HG03097 (cell line): ENCODE measurements around the gene HAP1.
"Not testable (repeated sequence)": the region's sequence is repeated elsewhere in the genome, so short reads cannot be mapped to it uniquely, and the experiment has no call there.

Experiments used
- ATAC-seq: cut with Tn5 transposase; IDR thresholded peaks from one replicate; pipeline ENCODE4 v1.9.1; 2021; ENCODE audit not compliant: unreplicated experiment, low FRiP score

The HAP1 gene

DNA sequence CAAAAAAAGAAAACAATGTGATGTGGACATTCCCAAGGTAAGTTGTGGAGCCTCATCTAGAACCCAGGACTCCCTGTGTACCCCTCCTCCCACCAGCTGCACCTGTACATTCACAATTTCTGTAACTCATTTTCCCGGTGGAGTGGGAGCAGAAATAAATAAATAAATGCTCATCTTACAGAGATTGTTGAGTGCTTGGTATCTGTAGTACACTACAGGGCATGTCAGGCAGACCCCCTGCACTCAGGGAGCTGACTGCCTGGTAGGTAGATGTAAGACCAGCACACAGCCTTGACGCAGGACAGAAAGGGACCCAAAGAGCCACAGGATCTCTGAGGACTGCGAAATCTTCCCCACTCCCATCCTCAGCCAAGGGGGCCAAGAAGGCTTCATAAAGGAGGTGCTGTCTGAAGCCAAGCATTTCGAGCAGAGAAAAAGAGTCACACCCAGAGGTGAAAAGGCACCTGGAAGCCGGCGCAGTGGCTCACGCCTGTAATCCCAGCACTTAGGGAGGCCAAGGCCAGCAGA is 39.2 kb downstream of the HAP1 start:
- no peak for ATAC-seq

- ATAC-seq: no peak
Measured at GRCh38 chr17:41692722-41693521, 41.5 kb downstream of the HAP1 start.

DNA sequence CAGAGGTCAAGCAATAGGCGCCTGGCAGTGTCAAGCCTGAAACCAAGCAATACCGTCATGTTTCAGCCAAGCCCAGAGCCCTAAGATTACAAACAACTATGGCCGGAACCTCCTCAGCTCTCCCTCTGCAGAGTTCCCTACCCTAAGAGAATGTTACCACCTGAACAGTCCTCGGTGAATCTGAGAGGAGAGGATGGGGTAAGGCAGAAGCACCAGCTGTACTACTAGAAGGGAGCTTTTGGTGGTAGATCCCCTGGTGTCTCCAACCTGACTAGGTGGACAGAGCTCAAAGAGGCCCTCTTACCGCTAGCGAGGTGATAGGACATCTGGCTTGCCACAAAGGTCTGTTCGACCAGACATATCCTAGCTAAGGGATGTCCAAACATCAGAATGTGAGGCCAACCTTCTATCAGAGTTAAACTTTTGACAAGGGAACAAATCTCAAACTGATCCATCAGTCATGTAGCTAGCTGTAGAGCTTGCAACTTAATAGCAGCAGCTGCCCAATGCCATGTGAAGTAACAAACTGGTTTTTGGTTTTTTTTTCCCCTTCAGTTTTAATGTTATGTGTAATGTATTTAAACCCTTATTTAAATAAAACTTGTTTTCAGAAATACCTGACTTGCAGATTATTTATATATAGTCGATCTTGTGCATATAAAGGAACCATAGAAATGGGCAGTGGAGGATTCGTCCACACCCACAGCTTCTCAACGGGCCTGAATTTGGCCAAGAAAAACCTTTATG is 43.2 kb downstream of the HAP1 start:
- no peak for ATAC-seq

- ATAC-seq: no peak
Measured at GRCh38 chr17:41690497-41690896, 43.9 kb downstream of the HAP1 start.

DNA sequence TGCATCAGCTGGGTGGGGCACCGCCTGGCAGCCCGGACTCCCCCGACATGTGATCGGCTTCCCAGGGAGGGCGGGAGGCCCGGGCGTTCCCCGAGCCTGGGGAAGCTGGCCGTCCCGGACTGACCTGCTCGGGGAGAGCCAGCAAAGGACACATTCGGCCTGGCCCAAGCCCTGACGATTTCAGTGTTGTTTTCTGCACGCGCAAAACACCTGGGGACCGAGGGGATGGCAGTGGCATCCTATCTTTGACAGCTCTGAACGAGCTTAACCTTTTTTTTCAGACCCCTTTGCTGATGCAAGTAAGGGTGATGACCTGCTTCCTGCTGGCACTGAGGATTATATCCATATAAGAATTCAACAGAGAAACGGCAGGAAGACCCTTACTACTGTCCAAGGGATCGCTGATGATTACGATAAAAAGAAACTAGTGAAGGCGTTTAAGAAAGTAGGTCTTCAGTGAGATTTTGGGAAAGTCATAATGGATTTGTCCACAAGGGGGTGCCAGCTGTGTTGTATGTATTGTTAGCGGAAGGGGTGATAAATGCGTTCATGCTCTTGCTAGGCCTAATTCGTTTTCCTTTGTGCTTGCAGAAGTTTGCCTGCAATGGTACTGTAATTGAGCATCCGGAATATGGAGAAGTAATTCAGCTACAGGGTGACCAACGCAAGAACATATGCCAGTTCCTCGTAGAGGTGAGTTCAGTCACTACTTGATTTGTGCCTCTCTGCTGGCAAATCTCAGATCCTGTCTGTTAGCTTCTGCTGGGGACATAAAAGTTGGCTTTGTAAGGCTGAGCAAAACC is 44.7 kb downstream of the HAP1 start:
- ATAC-seq: no peak

GRCh38 chr17:41688641-41689496 is 45.6 kb downstream of the HAP1 start, which contains the start of gene EIF1:
TSS of gene EIF1 (plus strand) at chr17:41688885. CDS start at chr17:41689039, 154 bp downstream.
- peak; percentile 79 for ATAC-seq

DNA sequence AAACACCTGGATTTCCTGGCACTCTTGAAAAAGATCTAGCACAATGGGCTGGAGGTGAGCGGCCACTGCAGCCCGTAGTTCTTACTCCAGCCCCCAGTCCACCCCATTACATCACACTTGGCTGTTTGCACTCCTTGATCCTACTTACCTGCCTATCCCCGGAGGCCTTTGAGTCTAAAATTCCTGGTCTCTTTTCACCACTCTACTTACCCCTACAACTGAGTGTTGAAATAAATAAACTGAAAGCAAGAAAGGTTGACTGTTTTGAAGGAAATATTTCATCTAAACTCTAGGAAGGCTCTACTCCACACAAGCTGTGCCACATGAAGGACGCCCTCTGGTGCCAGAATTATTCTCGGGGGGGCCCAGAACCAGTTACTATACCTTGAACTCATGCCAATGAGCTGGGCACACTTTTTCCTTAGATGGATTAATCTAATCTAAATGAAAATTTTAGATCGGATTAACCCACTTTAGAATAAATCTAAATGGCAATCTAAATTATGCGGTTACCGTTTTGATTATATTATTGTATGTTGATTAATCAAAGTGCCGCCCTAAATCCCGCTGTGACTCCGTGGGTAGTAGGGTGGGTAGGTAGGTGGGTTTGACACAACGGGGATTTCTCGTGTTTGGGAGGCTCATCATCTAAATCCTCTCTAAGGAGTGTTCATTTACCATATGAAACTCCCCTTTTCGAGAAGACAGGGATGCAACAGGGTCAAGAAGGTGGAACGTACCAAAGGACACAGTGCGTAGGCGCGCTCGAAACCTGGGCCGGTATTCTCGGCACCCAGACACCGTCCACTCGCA is 46.4 kb downstream of the HAP1 start:
- no peak for ATAC-seq

- ATAC-seq: no peak
Measured at GRCh38 chr17:41686281-41686680, 48.2 kb downstream of the HAP1 start.

GRCh38 chr17:41685753-41686152 is 48.7 kb downstream of the HAP1 start:
- not testable (repeated sequence) for ATAC-seq

DNA sequence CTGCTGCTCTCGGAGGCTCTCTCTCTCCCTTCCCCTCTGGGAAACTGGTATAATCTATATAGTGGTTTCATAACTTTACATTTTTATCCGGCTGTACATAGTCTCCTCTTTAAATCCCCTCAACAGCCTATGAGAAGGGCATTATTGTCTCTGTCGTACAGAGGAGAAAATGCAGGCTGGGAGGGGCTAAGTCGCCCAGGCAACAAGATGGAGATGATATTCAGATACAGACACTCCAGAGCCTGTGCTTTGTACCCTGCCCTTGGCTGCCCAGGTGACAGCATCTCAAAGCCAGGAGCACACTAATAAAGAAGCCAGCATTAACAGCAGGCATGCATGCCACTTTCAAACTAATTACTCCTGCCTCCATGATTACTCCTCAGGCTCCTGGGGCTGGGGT is 50.4 kb downstream of the HAP1 start:
- no peak for ATAC-seq

DNA sequence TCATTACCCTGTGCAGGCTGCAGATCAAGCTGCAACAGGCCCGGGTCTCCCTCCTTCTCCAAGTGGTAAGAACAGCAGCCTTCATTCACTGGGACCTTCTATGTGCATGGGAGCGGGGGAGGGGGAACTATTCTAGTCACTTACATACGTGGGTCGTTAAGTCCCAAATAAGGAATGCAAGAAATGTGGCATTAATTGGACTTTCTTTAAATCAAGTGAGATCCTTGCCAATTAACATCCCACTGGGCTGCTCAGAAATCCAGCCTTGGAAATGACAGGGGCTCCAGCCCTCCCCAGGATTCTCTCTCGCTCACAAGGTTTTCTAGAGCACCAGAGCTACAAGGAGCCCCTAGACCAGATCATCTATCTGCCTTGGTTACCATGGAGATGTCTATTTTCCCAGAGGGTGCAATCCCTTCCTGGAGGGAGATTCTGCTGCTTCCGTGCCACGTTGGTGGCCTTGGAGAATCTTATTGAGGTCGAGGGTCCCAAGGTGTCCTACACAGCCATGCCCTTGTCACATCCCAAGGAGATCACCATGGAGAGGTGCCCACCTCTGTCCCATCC is 50.9 kb downstream of the HAP1 start:
- ATAC-seq: no peak

GRCh38 chr17:41682631-41683030 is 51.8 kb downstream of the HAP1 start:
- no peak for ATAC-seq

DNA sequence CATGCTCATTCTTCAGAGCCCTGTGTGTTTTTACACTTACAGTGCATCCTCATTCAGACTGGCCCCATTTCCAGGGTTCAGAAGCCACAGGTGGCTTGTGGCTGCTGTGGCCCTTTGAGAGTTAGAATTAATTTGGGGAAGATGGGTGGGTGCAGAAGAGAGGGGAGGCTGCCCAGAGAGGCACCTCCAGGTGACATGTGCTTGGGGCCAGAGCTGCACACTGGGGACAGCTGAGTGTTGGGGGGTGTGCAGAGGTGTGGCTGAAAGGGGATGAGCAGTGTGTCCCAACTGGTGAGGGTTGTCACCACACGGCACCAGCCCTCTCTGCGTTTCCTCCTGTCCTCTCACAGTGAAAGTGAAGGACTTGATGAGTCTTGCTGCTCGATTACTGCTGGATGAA is 52.7 kb downstream of the HAP1 start:
- no peak for ATAC-seq

DNA sequence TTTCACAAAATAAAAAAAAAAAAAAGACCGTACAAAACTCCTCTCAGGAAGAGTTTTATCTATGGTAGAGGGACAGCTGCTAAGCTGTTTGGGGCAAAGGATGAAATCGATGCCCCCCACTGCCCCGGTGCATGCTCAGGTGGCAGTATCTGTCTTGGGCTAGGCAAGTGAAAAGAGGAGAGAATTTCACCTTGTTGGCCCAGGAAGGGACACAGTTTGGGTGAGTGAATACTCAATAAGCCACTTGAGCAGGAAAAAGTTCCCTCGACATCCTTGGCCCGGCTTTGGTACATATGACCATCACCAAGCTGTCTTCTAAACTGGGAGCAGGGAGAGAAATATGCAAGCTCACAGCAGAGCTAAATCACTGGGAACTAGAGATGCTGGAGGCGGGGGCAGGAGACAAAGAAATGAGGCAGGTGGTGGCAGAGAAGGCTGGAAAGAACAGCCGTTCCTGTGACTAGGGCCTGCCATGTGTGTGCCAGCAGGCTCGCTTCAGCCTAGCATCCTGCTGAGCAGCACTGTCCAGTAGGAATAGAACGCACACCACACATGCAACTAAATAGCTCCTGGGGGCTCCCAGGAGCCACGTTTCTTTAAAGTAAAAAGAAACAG is 53.9 kb downstream of the HAP1 start:
- ATAC-seq: no peak

- no peak for ATAC-seq
Measured at GRCh38 chr17:41679740-41680425, 54.6 kb downstream of the HAP1 start.

DNA sequence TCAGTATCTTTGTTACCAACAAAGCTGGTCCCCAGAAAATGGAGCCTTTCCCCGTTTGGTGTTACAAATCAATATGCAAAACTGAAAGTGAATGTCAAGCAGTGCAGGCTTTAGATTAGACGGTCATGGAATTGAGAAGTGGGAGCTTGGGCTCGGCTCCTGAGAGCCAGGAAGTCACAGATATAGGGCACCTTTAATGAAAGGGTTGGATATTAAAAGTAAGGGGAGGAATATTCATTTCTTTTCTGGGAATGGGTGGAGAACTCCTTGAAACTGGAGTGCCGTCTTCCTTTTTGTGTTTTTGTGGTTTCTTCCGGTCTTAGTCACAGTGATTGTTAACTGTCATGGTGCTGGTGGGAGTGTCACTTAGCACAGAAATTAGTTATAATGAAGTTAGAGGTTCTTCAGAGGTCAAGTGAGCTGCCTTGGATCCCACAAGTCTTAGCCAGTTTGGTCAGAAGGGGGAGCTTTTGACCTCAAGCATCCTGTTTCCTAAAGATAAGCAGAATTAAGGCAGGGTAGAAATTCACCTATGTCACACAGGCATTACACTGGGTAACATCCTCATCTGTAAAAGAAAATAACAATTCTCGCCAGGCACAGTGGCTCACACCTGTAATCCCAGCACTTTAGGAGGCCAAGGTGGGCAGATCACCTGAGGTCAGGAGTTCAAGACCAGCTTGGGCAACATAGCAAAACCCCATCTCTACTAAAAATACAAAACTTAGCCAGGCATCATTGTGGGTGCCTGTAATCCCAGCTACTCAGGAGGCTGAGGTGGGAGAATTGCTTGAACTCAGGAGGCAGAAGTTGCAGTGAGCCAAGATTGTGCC is 55.3 kb downstream of the HAP1 start:
- peak; percentile 64 for ATAC-seq

- peak; percentile 15 for ATAC-seq
Measured at GRCh38 chr17:41678411-41678906, 56.0 kb downstream of the HAP1 start.
